ENCODE results near the gene PRPF31. TPM values are rescaled to one million over a fixed set of nuclear protein-coding genes. Genes with fewer than 3 reads are reported as not detected.

The PRPF31 gene
- total RNA-seq, 1 donor from 2014 or later, result 43.5 TPM

DNA sequence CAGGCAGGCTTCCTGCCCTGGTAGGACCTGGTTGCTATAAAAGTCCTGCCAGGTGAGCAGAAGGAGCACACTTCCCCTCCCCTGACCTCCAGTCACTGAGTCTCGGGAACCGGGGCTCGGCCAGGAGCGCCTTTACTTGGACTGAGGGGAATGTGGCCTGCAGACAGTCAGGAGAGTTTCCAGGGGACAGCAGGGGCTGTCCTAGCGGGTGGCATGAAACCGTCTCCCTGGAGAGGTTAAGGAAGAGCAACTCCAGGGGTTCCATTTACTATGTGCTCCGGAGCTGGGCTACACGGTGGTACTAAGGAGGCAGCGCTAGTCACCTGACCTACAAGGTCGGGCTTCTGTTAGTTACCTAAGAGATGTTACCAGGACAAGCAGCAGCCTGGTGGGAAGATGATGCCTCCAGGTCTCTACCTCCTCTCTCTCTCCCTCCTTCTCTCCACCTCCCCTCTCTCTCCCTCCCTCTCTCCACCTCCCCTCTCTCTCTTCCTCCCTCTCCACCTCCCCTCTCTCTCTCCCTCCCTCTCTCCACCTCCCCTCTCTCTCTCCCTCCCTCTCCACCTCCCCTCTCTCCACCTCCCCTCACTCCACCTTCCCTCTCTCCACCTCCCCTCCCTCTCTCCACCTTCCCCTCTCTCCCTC, 17.9 kb downstream of the PRPF31 start:
- intact Hi-C loops (cut with DNase I), result no loop called here

DNA sequence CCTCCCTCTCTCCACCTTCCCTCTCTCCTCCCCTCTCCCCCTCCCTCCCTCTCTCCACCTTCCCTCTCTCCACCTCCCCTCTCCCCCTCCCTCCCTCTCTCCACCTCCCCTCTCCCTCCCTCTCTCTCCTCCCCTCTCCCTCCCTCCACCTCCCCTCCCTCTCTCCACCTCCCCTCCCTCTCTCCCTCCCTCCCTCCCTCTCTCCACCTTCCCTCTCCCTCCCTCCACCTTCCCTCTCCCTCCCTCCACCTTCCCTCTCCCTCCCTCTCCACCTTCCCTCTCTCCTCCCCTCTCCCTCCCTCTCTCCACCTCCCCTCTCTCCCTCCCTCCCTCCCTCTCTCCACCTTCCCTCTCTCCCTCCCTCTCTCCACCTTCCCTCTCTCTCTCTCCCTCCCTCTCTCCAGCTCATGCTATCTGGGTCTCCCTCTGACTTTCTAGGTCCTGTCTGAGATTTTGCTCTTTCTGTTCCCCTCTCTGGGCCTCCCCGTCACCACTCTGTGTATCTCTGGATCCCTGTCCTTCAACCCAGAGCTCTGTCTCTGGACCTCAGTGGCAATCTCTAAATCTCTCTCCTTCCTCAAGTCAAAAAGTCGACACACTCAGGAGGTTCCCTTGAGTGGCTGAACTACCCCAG, 18.5 kb downstream of the PRPF31 start:
- TF ChIP-seq, protein P1, sequence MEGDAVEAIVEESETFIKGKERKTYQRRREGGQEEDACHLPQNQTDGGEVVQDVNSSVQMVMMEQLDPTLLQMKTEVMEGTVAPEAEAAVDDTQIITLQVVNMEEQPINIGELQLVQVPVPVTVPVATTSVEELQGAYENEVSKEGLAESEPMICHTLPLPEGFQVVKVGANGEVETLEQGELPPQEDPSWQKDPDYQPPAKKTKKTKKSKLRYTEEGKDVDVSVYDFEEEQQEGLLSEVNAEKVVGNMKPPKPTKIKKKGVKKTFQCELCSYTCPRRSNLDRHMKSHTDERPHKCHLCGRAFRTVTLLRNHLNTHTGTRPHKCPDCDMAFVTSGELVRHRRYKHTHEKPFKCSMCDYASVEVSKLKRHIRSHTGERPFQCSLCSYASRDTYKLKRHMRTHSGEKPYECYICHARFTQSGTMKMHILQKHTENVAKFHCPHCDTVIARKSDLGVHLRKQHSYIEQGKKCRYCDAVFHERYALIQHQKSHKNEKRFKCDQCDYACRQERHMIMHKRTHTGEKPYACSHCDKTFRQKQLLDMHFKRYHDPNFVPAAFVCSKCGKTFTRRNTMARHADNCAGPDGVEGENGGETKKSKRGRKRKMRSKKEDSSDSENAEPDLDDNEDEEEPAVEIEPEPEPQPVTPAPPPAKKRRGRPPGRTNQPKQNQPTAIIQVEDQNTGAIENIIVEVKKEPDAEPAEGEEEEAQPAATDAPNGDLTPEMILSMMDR (IDR thresholded peaks at IDR 0.05), result no peak
- DNase-seq, result no peak
- Histone ChIP-seq H3K4me1 (peaks cover 18% of the 10 kb centered on the region), H3K36me3 (peaks cover 31% of the 10 kb centered on the region), H3K4me3 (no peak overlapping the region), H3K9me3 (no peaks in the 10 kb centered on the region), H3K27ac (no peak overlapping the region), H3K27me3 (ENCODE audit: low read depth) (no peaks in the 10 kb centered on the region)
- no peak for ATAC-seq
- intact Hi-C loops (cut with DNase I), result no loop called here

More for the DNA sequence above, 17.9 kb downstream of the PRPF31 start:
- H3K27me3 ChIP-seq (ENCODE audit: low read depth), result no peaks in the 10 kb centered on the region
- H3K9me3 ChIP-seq, result no peaks in the 10 kb centered on the region
- no peak for DNase-seq
- TF ChIP-seq, protein P1 (IDR thresholded peaks at IDR 0.05), result no peak
- H3K36me3 ChIP-seq, result peaks cover 38% of the 10 kb centered on the region
- H3K4me3 ChIP-seq, result no peak overlapping the region
- H3K27ac ChIP-seq, result no peak overlapping the region
- H3K4me1 ChIP-seq, result peaks cover 12% of the 10 kb centered on the region
- no peak for ATAC-seq

DNA sequence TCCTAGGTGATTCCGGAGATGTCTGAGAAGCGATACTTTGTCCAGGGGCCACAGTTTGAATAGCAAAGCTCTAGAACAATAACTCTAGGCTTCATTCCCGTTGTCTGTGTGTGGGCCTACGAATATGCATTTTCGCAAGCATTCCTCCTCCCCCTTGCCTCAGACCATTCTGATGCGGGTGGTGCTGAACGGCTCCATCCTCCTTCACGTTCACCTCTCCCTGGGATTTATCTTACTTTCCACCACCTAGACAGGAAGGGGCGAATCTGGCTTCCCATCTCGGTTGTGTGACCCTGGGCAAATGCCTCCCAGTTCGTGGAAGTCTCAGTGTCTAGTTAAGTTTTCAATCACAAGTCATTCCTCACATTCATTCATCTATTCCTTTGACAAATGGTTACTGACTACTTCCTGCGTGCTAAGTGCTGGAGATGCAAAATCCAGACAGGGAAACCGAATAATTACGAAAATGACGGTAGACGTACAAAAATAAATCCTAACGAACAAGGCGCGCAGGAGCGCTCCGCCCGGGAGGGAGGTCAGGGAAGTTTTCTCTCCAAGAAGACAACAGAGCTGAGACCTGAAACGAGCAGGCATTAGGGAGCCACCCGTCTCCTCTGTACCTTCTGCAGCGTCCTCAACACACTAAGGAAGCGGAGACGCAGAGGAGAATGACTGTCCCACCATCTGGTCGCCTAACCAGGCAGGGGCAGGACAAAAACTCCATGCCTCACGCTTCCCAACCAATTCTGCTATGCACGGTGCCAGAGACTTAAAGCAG, 20.7 kb downstream of the PRPF31 start:
- Histone ChIP-seq H3K27ac (peak overlapping the region; percentile 61), H3K27me3 (ENCODE audit: low read depth) (no peaks in the 10 kb centered on the region), H3K4me3 (peak overlapping the region; percentile 62), H3K4me1 (peaks cover 40% of the 10 kb centered on the region), H3K9me3 (no peaks in the 10 kb centered on the region), H3K36me3 (peaks cover 22% of the 10 kb centered on the region)
- TF ChIP-seq, protein P1 (IDR thresholded peaks at IDR 0.05), result no peak
- DNase-seq, result no peak
- no peak for ATAC-seq
- intact Hi-C loops (cut with DNase I), result no loop called here

DNA sequence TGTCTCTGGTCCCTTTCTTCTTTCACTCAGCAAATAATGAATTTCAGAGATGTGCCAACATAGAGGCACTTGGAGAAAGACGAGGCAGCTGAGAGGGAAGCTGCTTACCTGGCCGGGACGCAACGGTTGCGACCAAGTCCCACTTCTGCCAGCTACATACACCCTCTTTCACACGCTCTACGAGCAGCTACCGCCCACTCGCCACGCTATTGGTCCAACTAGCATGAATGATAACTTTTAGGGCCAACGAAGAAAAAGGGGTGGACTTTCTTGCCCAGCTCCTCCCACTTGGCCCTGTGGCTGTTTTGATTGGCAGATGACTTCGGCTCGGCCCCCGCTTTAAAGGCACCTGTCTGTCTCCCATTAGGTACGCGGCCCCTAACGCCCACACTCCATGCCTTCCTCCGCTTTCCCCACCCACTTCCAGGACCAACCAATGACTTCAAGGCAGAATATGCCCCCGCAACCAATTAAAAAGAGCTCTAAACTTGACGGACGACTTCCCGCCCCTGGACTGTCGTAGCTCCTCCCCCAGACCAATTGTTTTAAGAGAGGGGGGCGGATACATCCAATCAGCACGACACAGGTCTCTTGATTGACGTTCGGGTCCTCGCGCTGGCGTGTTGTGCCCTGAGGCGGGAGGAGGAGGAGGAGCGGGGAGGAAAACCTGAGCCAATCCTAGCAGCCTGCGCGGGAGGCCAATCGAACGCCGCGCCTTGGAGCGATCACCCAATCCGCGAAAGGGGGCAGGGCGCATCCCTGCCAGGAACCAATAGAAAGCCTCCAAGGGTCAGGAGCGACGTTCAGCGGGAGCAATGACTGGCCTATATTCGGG, 21.5 kb downstream of the PRPF31 start:
- Histone ChIP-seq H3K36me3 (peaks cover 21% of the 10 kb centered on the region), H3K4me3 (peak overlapping the region; percentile 94), H3K27me3 (ENCODE audit: low read depth) (no peaks in the 10 kb centered on the region), H3K4me1 (peaks cover 47% of the 10 kb centered on the region), H3K9me3 (no peaks in the 10 kb centered on the region), H3K27ac (peak overlapping the region; percentile 96)
- DNase-seq, result peak; percentile 99
- peak; percentile 93 to 96 for ATAC-seq
- TF ChIP-seq, protein P1 (IDR thresholded peaks at IDR 0.05), result no peak
- intact Hi-C loops (cut with DNase I), result no loop called here
